ENCODE results near the gene CCSER1.

Gene CCSER1

GRCh38 chr4:91592125-91592524 is 1464.9 kb downstream of the CCSER1 start:
- Histone ChIP-seq H2AFZ (ENCODE audit: low read length) (no peak overlapping the region), H3K27me3 (ENCODE audit: insufficient read depth, low read length, poor library complexity, severe bottlenecking) (no peaks in the 10 kb centered on the region), H3K9me2 (replicated peaks; ENCODE audit: low read depth, low read length) (no peaks in the 10 kb centered on the region), H4K20me1 (ENCODE audit: insufficient read depth, low read length, poor library complexity, severe bottlenecking) (no peaks in the 10 kb centered on the region), H3K9me3 (ENCODE audit: insufficient read depth, low read depth, low read length) (no peaks in the 10 kb centered on the region), H3K36me3 (ENCODE audit: insufficient read depth, low read length) (no peaks in the 10 kb centered on the region), H3K79me2 (ENCODE audit: insufficient read depth, low read length) (no peaks in the 10 kb centered on the region), H3K4me2 (ENCODE audit: low read depth, low read length, poor library complexity, severe bottlenecking) (no peak overlapping the region), H3K4me3 (ENCODE audit: low read length, poor library complexity, severe bottlenecking) (no peak overlapping the region), H3K4me1 (ENCODE audit: insufficient read depth, low read length, poor library complexity, severe bottlenecking) (no peaks in the 10 kb centered on the region), H3K9ac (ENCODE audit: low read depth, low read length, poor library complexity, severe bottlenecking) (no peak overlapping the region), H3F3A (ENCODE audit: low read depth) (no peaks in the 10 kb centered on the region)
- TF ChIP-seq EZH2phosphoT487 (IDR thresholded peaks at IDR 0.05; ENCODE audit: borderline replicate concordance) (no peak), CTCF (conservative IDR thresholded peaks at IDR 0.05; ENCODE audit: low read length) (no peak)

DNA sequence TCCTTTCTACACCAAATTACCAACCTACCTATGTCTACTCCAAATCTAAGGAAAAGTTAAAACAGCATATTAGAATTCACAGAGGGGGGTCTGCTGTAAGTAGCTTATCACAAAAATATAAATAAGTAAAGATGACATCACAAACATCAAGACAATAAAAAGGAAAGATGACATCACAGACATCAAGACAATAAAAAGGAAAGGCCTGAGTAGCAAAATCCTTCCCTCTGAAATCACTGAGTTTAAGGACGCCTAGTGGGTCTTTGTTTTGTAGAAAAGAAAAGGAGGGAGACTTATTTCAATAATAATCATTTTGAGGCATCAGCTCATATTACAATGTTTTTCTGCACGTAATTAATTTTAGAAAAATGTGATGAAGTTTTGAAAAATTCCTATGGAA is 1469.5 kb downstream of the CCSER1 start:
- Histone ChIP-seq H3K36me3 (ENCODE audit: insufficient read depth, low read length) (no peaks in the 10 kb centered on the region), H3K4me2 (ENCODE audit: low read depth, low read length, poor library complexity, severe bottlenecking) (no peak overlapping the region)
- no peak for TF ChIP-seq EZH2phosphoT487 (IDR thresholded peaks at IDR 0.05; ENCODE audit: borderline replicate concordance)
- no peak for TF ChIP-seq CTCF (conservative IDR thresholded peaks at IDR 0.05; ENCODE audit: low read length)

GRCh38 chr4:91598696-91599095 is 1471.5 kb downstream of the CCSER1 start:
- TF ChIP-seq EZH2phosphoT487 (IDR thresholded peaks at IDR 0.05; ENCODE audit: borderline replicate concordance) (no peak), CTCF (conservative IDR thresholded peaks at IDR 0.05; ENCODE audit: low read length) (no peak)
- no peaks in the 10 kb centered on the region for H3K9me2 ChIP-seq (replicated peaks; ENCODE audit: low read depth, low read length)
- H2AFZ ChIP-seq (ENCODE audit: low read length), result no peak overlapping the region
- no peaks in the 10 kb centered on the region for H4K20me1 ChIP-seq (ENCODE audit: insufficient read depth, low read length, poor library complexity, severe bottlenecking)
- no peaks in the 10 kb centered on the region for H3K79me2 ChIP-seq (ENCODE audit: insufficient read depth, low read length)
- H3K9ac ChIP-seq (ENCODE audit: low read depth, low read length, poor library complexity, severe bottlenecking), result no peak overlapping the region
- H3K4me1 ChIP-seq (ENCODE audit: insufficient read depth, low read length, poor library complexity, severe bottlenecking), result no peaks in the 10 kb centered on the region
- no peaks in the 10 kb centered on the region for H3K36me3 ChIP-seq (ENCODE audit: insufficient read depth, low read length)
- H3K4me2 ChIP-seq (ENCODE audit: low read depth, low read length, poor library complexity, severe bottlenecking), result no peak overlapping the region
- H3K27me3 ChIP-seq (ENCODE audit: insufficient read depth, low read length, poor library complexity, severe bottlenecking), result no peaks in the 10 kb centered on the region
- H3F3A ChIP-seq (ENCODE audit: low read depth), result no peaks in the 10 kb centered on the region
- H3K9me3 ChIP-seq (ENCODE audit: insufficient read depth, low read depth, low read length), result no peaks in the 10 kb centered on the region
- H3K4me3 ChIP-seq (ENCODE audit: low read length, poor library complexity, severe bottlenecking), result no peak overlapping the region

More for the DNA sequence above, 1469.5 kb downstream of the CCSER1 start:
- Histone ChIP-seq H3K9me3 (ENCODE audit: insufficient read depth, low read depth, low read length) (no peaks in the 10 kb centered on the region), H3K4me1 (ENCODE audit: insufficient read depth, low read length, poor library complexity, severe bottlenecking) (no peaks in the 10 kb centered on the region), H2AFZ (ENCODE audit: low read length) (no peak overlapping the region), H3K9me2 (replicated peaks; ENCODE audit: low read depth, low read length) (no peaks in the 10 kb centered on the region), H3K27me3 (ENCODE audit: insufficient read depth, low read length, poor library complexity, severe bottlenecking) (no peaks in the 10 kb centered on the region), H3K79me2 (ENCODE audit: insufficient read depth, low read length) (no peaks in the 10 kb centered on the region), H3K9ac (ENCODE audit: low read depth, low read length, poor library complexity, severe bottlenecking) (no peak overlapping the region), H3F3A (ENCODE audit: low read depth) (no peaks in the 10 kb centered on the region), H4K20me1 (ENCODE audit: insufficient read depth, low read length, poor library complexity, severe bottlenecking) (no peaks in the 10 kb centered on the region), H3K4me3 (ENCODE audit: low read length, poor library complexity, severe bottlenecking) (no peak overlapping the region)

All from Loucy (cell line).